Epithelial cell of prostate (primary cell): Measurements from ENCODE around the gene SNUPN.

Experiments
- DNase-seq: peaks from one replicate; pipeline ENCODE4 v3.0.0-alpha.2; 2011; ENCODE audit warnings: low read depth, low spot score
- H3K27ac ChIP-seq: fragments of 450-650 bp; 2 replicates; pipeline ENCODE4 v1.5.1; 2017; ENCODE audit warnings: mild to moderate bottlenecking

The SNUPN gene

GRCh38 chr15:75625542-75626347 is at the start of gene SNUPN:
Gene SNUPN (minus strand): TSS chr15:75625725. CDS start chr15:75621051, 4,674 bp downstream.
- no peak for DNase-seq
- H3K27ac ChIP-seq = peak within 1 kb of the TSS; percentile 78

GRCh38 chr15:75674366-75674765 is 48.8 kb upstream of the SNUPN start:
- no peak for DNase-seq
- no peak overlapping the region for H3K27ac ChIP-seq

DNA sequence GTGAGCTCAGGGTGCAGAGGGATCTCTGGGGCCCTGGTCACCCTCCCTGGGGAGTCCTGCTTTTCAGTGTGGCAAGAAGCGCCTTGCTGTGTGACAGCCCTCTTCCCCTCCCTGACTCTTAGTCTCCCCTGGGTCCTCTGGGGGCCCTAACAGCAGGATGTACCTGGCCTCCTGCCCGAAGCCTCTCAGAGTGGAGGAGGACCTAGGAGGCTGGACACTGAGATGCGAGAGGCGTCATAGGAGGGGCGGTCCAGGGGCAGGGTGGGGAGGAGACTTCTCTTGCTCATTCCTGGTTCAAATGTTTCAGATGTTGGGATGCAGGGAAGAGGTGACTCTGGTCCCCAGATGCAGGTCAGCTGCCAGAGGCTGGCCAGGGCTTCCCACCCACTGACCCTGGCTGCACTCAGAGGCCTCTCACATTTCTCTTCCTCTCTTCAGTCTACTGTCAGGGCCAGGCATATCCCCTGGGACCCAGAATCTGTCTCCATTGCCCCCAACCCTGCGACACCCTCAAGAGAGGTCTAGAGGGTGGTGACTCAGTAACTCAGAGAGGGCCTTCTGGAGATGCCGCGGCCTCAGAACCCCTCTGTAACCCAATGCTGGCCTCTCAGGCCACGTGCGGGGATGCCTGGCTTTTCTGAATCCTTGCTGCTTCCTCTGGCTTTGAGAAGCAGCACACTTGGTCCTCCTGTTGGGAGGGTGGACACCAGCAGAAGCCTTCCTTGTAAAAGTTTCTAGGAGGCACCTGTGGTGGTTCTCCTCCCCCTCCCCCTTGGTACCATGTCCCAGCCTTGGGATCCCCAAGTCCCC is 48.1 kb upstream of the SNUPN start:
- no peak for DNase-seq
- H3K27ac ChIP-seq = peak overlapping the region; percentile 61

DNA sequence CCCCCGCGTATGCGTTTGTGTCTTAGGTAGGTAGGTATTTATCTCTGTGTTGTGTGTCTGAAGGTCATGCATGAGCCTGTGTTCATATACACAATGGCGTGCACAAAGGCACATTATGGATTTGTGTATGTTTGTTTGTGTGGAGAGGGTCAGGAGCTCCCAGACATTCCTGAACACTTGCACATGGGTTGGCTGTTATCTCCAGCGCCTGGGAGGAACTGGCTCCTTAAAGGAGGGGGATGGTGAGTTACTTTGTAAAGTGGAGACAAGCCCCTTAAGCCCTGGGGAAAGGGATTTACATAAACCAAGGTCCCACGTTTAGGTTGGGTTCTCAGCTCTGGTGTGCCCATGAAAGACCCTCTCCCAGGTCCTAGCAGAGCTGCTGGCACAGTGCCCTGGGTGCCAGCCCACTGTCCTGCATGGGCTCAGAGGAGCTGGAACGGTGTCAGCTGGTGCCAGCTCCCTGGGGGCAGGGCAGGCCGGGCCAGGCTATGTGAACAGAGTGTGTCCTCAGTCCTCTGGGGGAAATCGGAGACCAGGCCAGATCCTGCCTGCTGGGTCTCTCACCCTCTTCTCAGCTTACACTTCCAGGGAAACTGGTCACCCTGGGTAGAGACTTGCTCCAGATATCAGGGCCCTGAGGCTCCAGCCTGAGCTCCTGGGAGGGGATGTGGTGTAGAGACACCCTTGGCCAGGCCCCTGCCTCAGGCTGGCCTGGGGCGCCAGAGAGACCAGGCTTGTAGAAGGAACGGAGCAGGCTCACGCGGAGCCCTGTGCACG is 47.3 kb upstream of the SNUPN start:
- peak overlapping the region; percentile 61 for H3K27ac ChIP-seq
- no peak for DNase-seq

- no peak for DNase-seq
- H3K27ac ChIP-seq = peak overlapping the region; percentile 61
Measured at GRCh38 chr15:75671730-75672602, 46.4 kb upstream of the SNUPN start.

DNA sequence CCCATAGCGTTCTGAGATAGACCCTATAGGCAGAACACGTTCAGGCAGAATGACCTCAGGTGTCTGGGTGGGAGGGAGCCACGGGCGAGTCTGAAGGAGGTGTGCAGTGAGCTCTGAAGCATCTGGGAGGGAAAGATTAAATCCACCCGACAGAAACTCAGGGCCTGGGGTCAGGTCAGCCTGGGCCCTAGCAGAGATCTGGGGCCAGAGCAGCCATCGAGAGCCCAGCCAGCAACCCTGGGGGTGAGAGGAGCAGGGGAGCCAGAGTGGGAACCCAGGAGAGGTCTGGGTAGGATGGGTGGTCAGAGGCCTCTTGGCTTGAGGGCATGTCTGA is 44.3 kb upstream of the SNUPN start:
- H3K27ac ChIP-seq = peak overlapping the region; percentile 98
- no peak for DNase-seq

DNA sequence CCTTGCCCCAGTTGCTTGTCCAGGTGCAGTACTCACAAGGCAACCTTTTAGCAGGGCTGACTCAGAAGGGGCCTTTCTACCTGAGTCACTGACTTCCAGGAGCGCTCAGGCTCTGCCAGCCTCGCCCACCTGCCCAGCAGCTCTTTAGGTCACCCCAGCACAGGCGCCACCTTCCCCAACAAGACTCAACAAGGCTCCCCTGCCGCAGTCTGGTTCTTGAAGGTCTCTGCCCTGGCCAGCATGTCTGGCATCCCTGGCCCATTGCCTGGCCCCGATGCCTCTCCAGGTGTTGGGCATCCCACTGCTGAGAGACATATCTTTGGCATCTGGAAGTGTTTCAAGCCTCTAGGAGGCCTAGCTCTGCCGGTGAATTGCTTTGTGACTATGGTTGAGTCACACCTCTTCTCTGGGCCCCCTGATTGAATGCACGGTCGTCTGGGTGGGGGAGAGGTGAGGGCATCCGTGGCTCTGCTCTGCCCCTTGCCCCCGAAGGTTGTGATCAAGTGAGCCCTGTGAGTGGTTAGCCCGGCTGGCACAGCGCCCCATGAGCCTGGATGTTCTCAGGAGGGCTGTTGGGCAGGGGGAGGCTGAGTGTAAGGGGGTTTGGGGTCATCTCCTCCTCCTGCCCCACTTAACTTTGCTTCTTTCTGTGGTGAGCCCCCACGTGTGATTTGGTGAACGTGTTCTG is 43.8 kb upstream of the SNUPN start:
- H3K27ac ChIP-seq = peak overlapping the region; percentile 98
- peak; percentile 97 for DNase-seq

- peak; percentile 99 for DNase-seq
- H3K27ac ChIP-seq = peak overlapping the region; percentile 98
Measured at GRCh38 chr15:75666823-75667501, 41.4 kb upstream of the SNUPN start.

DNA sequence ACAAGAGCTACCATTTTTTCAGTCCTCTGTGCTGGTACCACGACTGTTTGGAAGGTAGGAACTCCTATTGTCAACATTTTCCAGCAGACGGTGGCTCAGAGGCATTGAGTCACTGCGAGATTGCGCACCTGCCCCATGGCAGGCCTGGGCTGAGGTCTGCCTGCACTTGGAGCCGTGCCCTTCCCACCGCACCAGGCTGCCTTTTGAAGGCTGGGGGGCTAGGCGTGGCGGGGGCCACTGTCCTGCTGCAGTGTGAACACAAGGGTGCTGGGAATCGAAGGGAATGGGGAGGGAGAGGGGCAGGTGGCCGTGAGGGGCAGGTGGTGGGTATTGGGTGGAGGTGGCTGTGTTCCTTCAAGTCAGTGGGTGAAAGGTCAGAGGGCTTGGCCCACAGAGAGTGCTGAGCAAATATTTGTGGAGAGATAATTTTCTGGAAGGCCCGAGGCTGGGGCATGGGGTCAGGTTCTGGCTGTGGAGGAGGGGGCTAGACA is 38.5 kb upstream of the SNUPN start:
- peak overlapping the region; percentile 98 for H3K27ac ChIP-seq
- DNase-seq = no peak

DNA sequence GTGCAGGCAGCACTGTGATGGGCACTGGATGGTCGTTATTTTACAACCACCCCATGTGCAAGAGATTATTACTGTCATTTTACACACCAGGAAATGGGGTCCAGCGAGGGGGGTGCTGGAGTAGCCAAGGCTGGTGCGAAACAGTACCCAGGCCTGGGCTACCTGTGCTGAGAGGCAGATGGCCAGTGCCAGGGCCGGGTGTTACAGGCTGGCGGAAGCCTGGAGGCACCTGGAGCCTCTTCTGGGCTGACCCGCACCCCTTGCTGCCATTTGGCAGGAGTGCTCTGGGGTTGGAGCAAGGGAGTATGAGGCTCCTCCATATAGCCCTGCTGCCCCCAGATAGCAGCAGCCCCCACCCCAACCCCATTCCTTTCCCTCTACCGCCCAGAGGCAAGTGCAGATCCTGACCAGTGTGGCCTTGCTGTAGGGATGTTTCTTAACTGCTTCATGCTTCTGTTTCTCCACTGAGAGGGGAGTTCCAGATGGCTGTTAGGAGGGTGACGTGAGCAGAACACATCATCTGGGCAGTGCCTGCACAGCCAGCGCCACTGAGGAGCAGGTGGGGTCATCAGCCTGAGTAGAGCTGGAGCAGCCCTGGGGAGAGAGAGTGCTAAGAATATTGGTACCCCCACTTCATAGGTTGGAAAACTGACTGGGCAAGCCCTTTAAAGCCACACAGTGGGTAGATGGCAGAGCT is 37.4 kb upstream of the SNUPN start:
- no peak for DNase-seq
- peak overlapping the region; percentile 98 for H3K27ac ChIP-seq

DNA sequence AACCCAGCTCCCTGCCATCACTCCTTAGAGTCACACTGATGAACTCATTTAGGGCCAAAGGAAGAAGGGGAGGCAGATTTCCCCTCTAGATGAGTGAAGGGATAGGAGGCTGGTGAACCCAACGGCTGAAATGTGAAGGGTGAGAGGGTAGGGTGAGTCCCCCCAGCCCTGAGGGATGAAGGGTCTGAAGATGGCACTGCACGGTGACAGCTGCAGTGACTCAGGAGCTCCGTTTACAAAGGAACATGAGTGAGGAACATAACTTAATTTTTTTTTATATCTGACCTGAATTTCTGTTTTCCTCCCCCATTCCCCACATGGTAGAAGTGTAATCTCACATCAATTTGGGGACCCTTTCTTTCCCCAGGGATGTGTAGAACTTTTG is 36.2 kb upstream of the SNUPN start:
- H3K27ac ChIP-seq = peak overlapping the region; percentile 98

GRCh38 chr15:75661100-75661755 is 35.7 kb upstream of the SNUPN start:
- peak; percentile 80 for DNase-seq
- H3K27ac ChIP-seq = peak overlapping the region; percentile 98

More for the DNA sequence above, 36.2 kb upstream of the SNUPN start:
- DNase-seq = no peak

DNA sequence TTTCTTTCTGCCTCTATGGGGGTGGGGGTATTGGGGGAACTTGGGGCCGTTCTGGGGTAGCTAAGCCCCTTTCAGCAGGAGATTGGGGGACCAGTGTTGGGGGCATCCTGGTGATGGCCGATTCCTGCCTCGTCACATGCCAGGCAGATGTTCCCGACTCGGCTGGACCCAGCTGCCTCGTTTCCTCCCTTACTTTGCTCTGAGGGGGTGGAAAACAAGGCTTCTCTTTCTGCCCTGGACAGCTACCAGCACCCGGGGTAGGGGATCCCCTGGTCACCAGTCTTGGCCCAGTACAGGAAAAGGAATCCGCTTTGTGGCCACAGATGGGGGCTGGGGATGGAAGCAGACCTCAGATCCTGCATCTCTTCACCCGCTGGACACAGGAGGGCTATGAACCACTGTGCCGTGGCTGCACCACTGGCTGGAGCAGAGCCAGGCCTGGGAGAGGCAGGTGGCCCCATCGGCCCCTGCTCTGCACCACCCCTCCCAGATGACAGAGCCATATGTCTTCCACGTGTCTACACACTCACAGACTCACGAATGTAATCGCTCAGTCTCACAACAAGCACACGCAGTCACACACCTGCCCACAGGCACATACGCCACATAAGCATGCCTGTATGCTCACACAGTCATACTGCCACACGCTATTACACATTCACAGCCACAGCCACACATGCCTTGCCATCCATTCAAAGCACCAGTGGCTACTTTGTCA is 34.6 kb upstream of the SNUPN start:
- DNase-seq = no peak
- H3K27ac ChIP-seq = peak overlapping the region; percentile 98

DNA sequence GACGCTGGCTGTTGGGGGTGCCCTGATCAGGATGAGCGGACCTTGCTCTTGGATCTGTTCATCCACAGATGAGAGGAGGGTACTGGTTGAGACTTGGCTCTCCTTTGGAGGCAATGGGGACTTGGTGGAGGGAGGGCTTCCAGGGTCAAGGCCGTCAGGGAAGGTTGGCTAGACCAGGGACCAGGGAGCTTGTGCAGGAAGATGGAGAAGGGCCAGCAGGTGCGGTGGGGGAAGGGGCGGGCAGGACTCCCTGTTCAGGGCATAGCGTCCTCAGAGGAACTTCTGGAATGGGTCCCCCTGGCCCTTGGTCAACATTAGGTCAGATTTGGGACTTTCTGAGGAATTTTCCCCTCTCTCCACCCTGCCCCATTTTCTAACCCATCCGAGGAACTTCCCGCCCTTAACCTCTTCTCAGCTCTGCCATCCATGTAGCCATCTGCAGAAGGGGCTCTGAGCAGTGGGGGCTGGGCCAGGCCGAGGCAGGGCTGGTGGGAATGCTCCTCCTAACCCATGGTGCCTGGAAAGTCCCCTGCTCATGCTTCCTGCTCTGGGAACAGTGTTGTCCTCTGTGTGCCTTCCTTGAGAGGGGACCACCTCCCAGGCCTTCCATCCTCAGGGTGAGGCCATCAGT is 33.7 kb upstream of the SNUPN start:
- no peak for DNase-seq
- peak overlapping the region; percentile 98 for H3K27ac ChIP-seq

DNA sequence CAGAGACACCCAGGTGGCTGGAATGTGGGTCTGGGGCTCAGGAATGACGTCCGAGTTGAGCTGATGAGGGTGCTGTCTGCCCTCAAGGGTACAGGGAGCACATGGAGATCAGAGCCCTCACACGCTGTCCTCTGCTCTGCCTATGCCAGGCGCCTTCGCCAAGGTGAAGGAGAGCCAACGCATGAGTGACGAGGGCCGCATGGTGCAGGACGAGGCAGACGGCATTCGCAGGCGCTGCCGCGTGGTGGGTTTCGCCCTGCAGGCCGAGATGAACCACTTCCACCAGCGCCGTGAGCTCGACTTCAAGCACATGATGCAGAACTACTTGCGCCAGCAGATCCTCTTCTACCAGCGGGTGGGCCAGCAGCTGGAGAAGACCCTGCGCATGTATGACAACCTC is 31.3 kb upstream of the SNUPN start:
- no peak overlapping the region for H3K27ac ChIP-seq
- DNase-seq = no peak

GRCh38 chr15:75656331-75656730 is 30.8 kb upstream of the SNUPN start:
- no peak for DNase-seq
- H3K27ac ChIP-seq = no peak overlapping the region
